ENCODE data around the gene TMEM217.
"Not testable (repeated sequence)": the region's sequence is repeated elsewhere in the genome, so short reads cannot be mapped to it uniquely, and the experiment has no call there.

The TMEM217 gene

GRCh38 chr6:37210313-37210968 lies 47.5 kb downstream of the TMEM217 start:
- peak; percentile 86 for DNase-seq (ENCODE audit: low read depth)

- DNase-seq (ENCODE audit: low read depth) = no peak
Measured at GRCh38 chr6:37209461-37210205, 48.3 kb downstream of the TMEM217 start.

- DNase-seq (ENCODE audit: low read depth) = no peak
Measured at GRCh38 chr6:37208793-37209192, 49.2 kb downstream of the TMEM217 start.

GRCh38 chr6:37207903-37208456 lies 50.0 kb downstream of the TMEM217 start:
- DNase-seq (ENCODE audit: low read depth) = peak; percentile 78

GRCh38 chr6:37206622-37207021 lies 51.3 kb downstream of the TMEM217 start:
- DNase-seq (ENCODE audit: low read depth) = no peak

- DNase-seq (ENCODE audit: low read depth) = no peak
Measured at GRCh38 chr6:37205997-37206340, 52.0 kb downstream of the TMEM217 start.

GRCh38 chr6:37205175-37205996 lies 52.6 kb downstream of the TMEM217 start:
- DNase-seq (ENCODE audit: low read depth) = no peak

- peak; percentile 52 for DNase-seq (ENCODE audit: low read depth)
Measured at GRCh38 chr6:37204014-37204751, 53.8 kb downstream of the TMEM217 start.

GRCh38 chr6:37202788-37203491 lies 55.0 kb downstream of the TMEM217 start:
- DNase-seq (ENCODE audit: low read depth) = no peak

- no peak for DNase-seq (ENCODE audit: low read depth)
Measured at GRCh38 chr6:37201726-37202125, 56.2 kb downstream of the TMEM217 start.

- no peak for DNase-seq (ENCODE audit: low read depth)
Measured at GRCh38 chr6:37200085-37200484, 57.9 kb downstream of the TMEM217 start.

GRCh38 chr6:37196451-37196850 lies 61.5 kb downstream of the TMEM217 start:
- not testable (repeated sequence) for DNase-seq (ENCODE audit: low read depth)

GRCh38 chr6:37194886-37195285 lies 63.1 kb downstream of the TMEM217 start:
- DNase-seq (ENCODE audit: low read depth) = not testable (repeated sequence)

- DNase-seq (ENCODE audit: low read depth) = no peak
Measured at GRCh38 chr6:37192666-37193065, 65.3 kb downstream of the TMEM217 start.

- DNase-seq (ENCODE audit: low read depth) = peak; percentile 22
Measured at GRCh38 chr6:37190159-37190535, 67.8 kb downstream of the TMEM217 start.

- peak; percentile 45 for DNase-seq (ENCODE audit: low read depth)
Measured at GRCh38 chr6:37188962-37189510, 68.9 kb downstream of the TMEM217 start.

- DNase-seq (ENCODE audit: low read depth) = no peak
Measured at GRCh38 chr6:37187321-37188022, 70.5 kb downstream of the TMEM217 start.

GRCh38 chr6:37185949-37186720 lies 71.8 kb downstream of the TMEM217 start:
- DNase-seq (ENCODE audit: low read depth) = not testable (repeated sequence)
